SU-DHL-6 (cell line): ENCODE measurements around the gene TARBP1.

Experiments
- H2AFZ ChIP-seq: fragments of 200-600 bp; sonication (generic); 2 replicates; pipeline ENCODE4 v1.6.1; 2014; ENCODE audit warnings: low read depth, mild to moderate bottlenecking, moderate library complexity, mixed read lengths, antibody characterized with exemption, low read length; ENCODE audit not compliant: severe bottlenecking
- H3F3A ChIP-seq: fragments of 200-600 bp; shearing (Covaris generic); 2 replicates; pipeline ENCODE4 v1.6.0; 2016; ENCODE audit warnings: antibody characterized with exemption, mild to moderate bottlenecking; ENCODE audit not compliant: insufficient read depth
- H3K27ac ChIP-seq: fragments of 200-600 bp; sonication (generic); 2 replicates; pipeline ENCODE4 v1.5.1; 2016; ENCODE audit warnings: low read depth, mild to moderate bottlenecking, low read length, moderate library complexity, mixed read lengths
- H3K27me3 ChIP-seq: fragments of 200-600 bp; sonication (generic), shearing (Covaris generic); 2 replicates; pipeline ENCODE4 v1.6.0; 2014; ENCODE audit warnings: mild to moderate bottlenecking, low read length
- H3K36me3 ChIP-seq: fragments of 200-600 bp; sonication (generic); 2 replicates; pipeline ENCODE4 v1.6.1; 2014; ENCODE audit warnings: mild to moderate bottlenecking, low read length, mixed read lengths
- H3K4me2 ChIP-seq: fragments of 300-600, 200-600 bp; shearing (Covaris generic), sonication (generic); 2 replicates; pipeline ENCODE4 v1.6.0; 2014; ENCODE audit warnings: low read length, low read depth, mild to moderate bottlenecking; ENCODE audit not compliant: poor library complexity, severe bottlenecking
- H3K4me3 ChIP-seq: fragments of 200-600 bp; sonication (generic); 2 replicates; pipeline ENCODE4 v1.5.1; 2014; ENCODE audit warnings: antibody characterized with exemption, low read length, mild to moderate bottlenecking, mixed read lengths; ENCODE audit not compliant: insufficient read depth, poor library complexity, severe bottlenecking
- H3K79me2 ChIP-seq: fragments of 200-600 bp; sonication (generic); 2 replicates; pipeline ENCODE4 v1.6.1; 2014; ENCODE audit warnings: mild to moderate bottlenecking, low read length, moderate library complexity; ENCODE audit not compliant: insufficient read depth
- H3K9ac ChIP-seq: fragments of 200-600 bp; sonication (generic); 2 replicates; pipeline ENCODE4 v1.7.0; 2014; ENCODE audit warnings: mild to moderate bottlenecking, low read length
- H3K9me2 ChIP-seq: fragments of 200-600 bp; sonication (generic); replicated peaks from 2 replicates; pipeline ENCODE4 v1.6.1; 2014; ENCODE audit warnings: low read length; ENCODE audit not compliant: insufficient read depth
- H3K9me3 ChIP-seq: fragments of 200-600 bp; sonication (generic); 2 replicates; pipeline ENCODE4 v1.6.1; 2014; ENCODE audit warnings: low read length, mixed read lengths; ENCODE audit not compliant: insufficient read depth
- H4K20me1 ChIP-seq: fragments of 200-600 bp; sonication (generic); 2 replicates; pipeline ENCODE4 v1.6.1; 2014; ENCODE audit warnings: low read depth, mild to moderate bottlenecking, antibody characterized with exemption, low read length, moderate library complexity, mixed read lengths
- EZH2phosphoT487 ChIP-seq: fragments of 200-600 bp; sonication (generic), shearing (Covaris generic); conservative IDR thresholded peaks from 2 replicates; pipeline ENCODE4 v1.6.1; 2018; ENCODE audit warnings: mild to moderate bottlenecking, antibody characterized with exemption, low read length, moderate library complexity, mixed read lengths
- TF ChIP-seq, protein P1 (sequence below): fragments of 200-600 bp; sonication (generic); IDR thresholded peaks from one replicate; pipeline ENCODE4 v1.5.1; 2017; ENCODE audit warnings: antibody characterized with exemption, mild to moderate bottlenecking, low read length, moderate library complexity; ENCODE audit not compliant: insufficient read depth, poor library complexity, severe bottlenecking

The TARBP1 gene

GRCh38 chr1:234397732-234398131, 81.2 kb downstream of the TARBP1 start:
- no peak for TF ChIP-seq EZH2phosphoT487
- TF ChIP-seq, protein P1, sequence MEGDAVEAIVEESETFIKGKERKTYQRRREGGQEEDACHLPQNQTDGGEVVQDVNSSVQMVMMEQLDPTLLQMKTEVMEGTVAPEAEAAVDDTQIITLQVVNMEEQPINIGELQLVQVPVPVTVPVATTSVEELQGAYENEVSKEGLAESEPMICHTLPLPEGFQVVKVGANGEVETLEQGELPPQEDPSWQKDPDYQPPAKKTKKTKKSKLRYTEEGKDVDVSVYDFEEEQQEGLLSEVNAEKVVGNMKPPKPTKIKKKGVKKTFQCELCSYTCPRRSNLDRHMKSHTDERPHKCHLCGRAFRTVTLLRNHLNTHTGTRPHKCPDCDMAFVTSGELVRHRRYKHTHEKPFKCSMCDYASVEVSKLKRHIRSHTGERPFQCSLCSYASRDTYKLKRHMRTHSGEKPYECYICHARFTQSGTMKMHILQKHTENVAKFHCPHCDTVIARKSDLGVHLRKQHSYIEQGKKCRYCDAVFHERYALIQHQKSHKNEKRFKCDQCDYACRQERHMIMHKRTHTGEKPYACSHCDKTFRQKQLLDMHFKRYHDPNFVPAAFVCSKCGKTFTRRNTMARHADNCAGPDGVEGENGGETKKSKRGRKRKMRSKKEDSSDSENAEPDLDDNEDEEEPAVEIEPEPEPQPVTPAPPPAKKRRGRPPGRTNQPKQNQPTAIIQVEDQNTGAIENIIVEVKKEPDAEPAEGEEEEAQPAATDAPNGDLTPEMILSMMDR: no peak
- no peak overlapping the region for H3K4me2 ChIP-seq
- H3K9me3 ChIP-seq: no peaks in the 10 kb centered on the region
- no peaks in the 10 kb centered on the region for H4K20me1 ChIP-seq
- no peak overlapping the region for H3K27ac ChIP-seq
- H2AFZ ChIP-seq: no peak overlapping the region
- H3K27me3 ChIP-seq: no peaks in the 10 kb centered on the region
- H3K36me3 ChIP-seq: peaks cover 13% of the 10 kb centered on the region
- no peaks in the 10 kb centered on the region for H3K9me2 ChIP-seq
- H3K79me2 ChIP-seq: no peaks in the 10 kb centered on the region
- H3F3A ChIP-seq: peaks cover 19% of the 10 kb centered on the region
- H3K9ac ChIP-seq: no peak overlapping the region
- H3K4me3 ChIP-seq: no peak overlapping the region

DNA sequence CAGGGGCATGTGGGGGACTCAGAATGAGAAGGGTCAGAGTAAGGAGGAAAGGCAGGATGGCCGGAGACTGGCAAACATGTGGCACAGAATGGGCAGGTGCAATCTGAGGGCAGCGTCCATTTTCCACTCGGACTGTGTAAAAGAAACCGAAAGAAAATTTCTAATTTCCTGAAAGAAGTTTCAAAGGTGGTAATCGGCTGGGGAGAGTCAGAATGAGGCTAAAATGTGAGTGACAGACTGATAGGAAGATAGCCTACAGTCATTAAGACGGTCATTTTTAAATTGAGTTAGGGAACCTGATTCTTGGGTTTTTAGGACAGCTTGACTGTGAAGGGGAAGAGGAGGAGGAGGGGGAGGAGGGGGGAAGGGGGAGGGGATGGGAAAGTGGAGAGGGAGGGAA, 82.1 kb downstream of the TARBP1 start:
- no peak overlapping the region for H3K4me3 ChIP-seq
- TF ChIP-seq, protein P1: no peak
- TF ChIP-seq EZH2phosphoT487: no peak
- H3K79me2 ChIP-seq: no peaks in the 10 kb centered on the region
- H2AFZ ChIP-seq: no peak overlapping the region
- no peak overlapping the region for H3K9ac ChIP-seq
- no peaks in the 10 kb centered on the region for H3K9me2 ChIP-seq
- H3K36me3 ChIP-seq: peaks cover 13% of the 10 kb centered on the region
- no peaks in the 10 kb centered on the region for H3K27me3 ChIP-seq
- peaks cover 19% of the 10 kb centered on the region for H3F3A ChIP-seq
- H3K27ac ChIP-seq: no peak overlapping the region
- H3K4me2 ChIP-seq: no peak overlapping the region
- no peaks in the 10 kb centered on the region for H4K20me1 ChIP-seq
- H3K9me3 ChIP-seq: no peaks in the 10 kb centered on the region

- Histone ChIP-seq H3F3A (peaks cover 15% of the 10 kb centered on the region), H3K9me2 (no peaks in the 10 kb centered on the region), H3K9me3 (no peaks in the 10 kb centered on the region), H3K4me3 (no peak overlapping the region), H3K9ac (no peak overlapping the region), H2AFZ (no peak overlapping the region), H3K79me2 (no peaks in the 10 kb centered on the region), H3K27me3 (no peaks in the 10 kb centered on the region), H4K20me1 (no peaks in the 10 kb centered on the region), H3K4me2 (no peak overlapping the region), H3K36me3 (peaks cover 16% of the 10 kb centered on the region), H3K27ac (no peak overlapping the region)
- TF ChIP-seq, protein P1: no peak
- TF ChIP-seq EZH2phosphoT487: no peak
These were observed 82.9 kb downstream of the TARBP1 start for GRCh38 chr1:234396092-234396491.

- Histone ChIP-seq H4K20me1 (no peaks in the 10 kb centered on the region), H2AFZ (no peak overlapping the region), H3K27me3 (no peaks in the 10 kb centered on the region), H3K4me3 (no peak overlapping the region), H3K9me3 (no peaks in the 10 kb centered on the region), H3K79me2 (no peaks in the 10 kb centered on the region), H3F3A (peaks cover 7% of the 10 kb centered on the region), H3K4me2 (no peak overlapping the region), H3K36me3 (peaks cover 10% of the 10 kb centered on the region; the same call in 1 of the 2 replicates), H3K9ac (no peak overlapping the region), H3K27ac (no peak overlapping the region), H3K9me2 (no peaks in the 10 kb centered on the region)
- TF ChIP-seq, protein P1: no peak
- TF ChIP-seq EZH2phosphoT487: no peak
These were observed 83.7 kb downstream of the TARBP1 start for GRCh38 chr1:234395297-234395696.
